ENCODE results near the gene ZNF433.

GRCh38 chr19:12052497-12053169, 17.2 kb upstream of the ZNF433 start, which contains the start of gene ZNF878:
- peak; percentile 13 to 20; a peak in 3 of 4 replicates for TF ChIP-seq CTCF (conservative IDR thresholded peaks at IDR 0.05; ENCODE audit: low read depth in 2 of 2)
- no peak for TF ChIP-seq EZH2phosphoT487 (IDR thresholded peaks at IDR 0.05; ENCODE audit: unreplicated experiment)
- TF ChIP-seq POLR2AphosphoS5 (IDR thresholded peaks at IDR 0.05; ENCODE audit: low read depth) = peak; percentile 100
- no peak for TF ChIP-seq REST (IDR thresholded peaks at IDR 0.05; ENCODE audit: unreplicated experiment)
- TF ChIP-seq JUNB (IDR thresholded peaks at IDR 0.05; ENCODE audit: unreplicated experiment) = no peak
- peak; percentile 61 for TF ChIP-seq ETS1 (IDR thresholded peaks at IDR 0.05)
- no peak for TF ChIP-seq ZNF331 (CRISPR knock-in tag; IDR thresholded peaks at IDR 0.05; ENCODE audit: low read depth)
- TF ChIP-seq EZH2 (IDR thresholded peaks at IDR 0.05; ENCODE audit: low read depth, unreplicated experiment) = no peak
- TF ChIP-seq NANOG (IDR thresholded peaks at IDR 0.05; ENCODE audit: borderline replicate concordance) = no peak
- no peak for TF ChIP-seq CREB1 (CRISPR knock-in tag; IDR thresholded peaks at IDR 0.05; ENCODE audit: low read depth)
- no peak for TF ChIP-seq ZNF462 (CRISPR knock-in tag; IDR thresholded peaks at IDR 0.05)

All from GM23338 (cell line).